Astrocyte (in vitro differentiated cells and primary cell): ENCODE results near the gene TRIML1. TPM values are rescaled to one million over a fixed set of nuclear protein-coding genes. Genes with fewer than 3 reads are reported as not detected.
"Not testable (repeated sequence)": the region's sequence is repeated elsewhere in the genome, so short reads cannot be mapped to it uniquely, and the experiment has no call there.

ENCODE experiments used
- DNase-seq: peaks from one replicate; pipeline ENCODE4 v3.0.0-alpha.2; 2010; ENCODE audit warnings: low read depth
- FAIRE-seq: peaks from 2 replicates; lab custom pipeline; 2011; peaks lifted over from hg19 to GRCh38; lab: Jason Lieb, UNC
- H2AFZ ChIP-seq: 2 replicates; pipeline ENCODE4 v1.6.0; 2012; ENCODE audit warnings: low read depth, low read length, inconsistent platforms
- H3K27ac ChIP-seq: 2 replicates; pipeline ENCODE4 v1.5.1; 2011; ENCODE audit warnings: low read depth, low read length, inconsistent platforms
- H3K27me3 ChIP-seq: 2 replicates; pipeline ENCODE4 v1.6.0; 2011; ENCODE audit warnings: low read length, inconsistent platforms; ENCODE audit not compliant: insufficient read depth
- H3K36me3 ChIP-seq: 2 replicates; pipeline ENCODE4 v1.5.1; 2011; ENCODE audit warnings: low read length, inconsistent platforms; ENCODE audit not compliant: insufficient read depth
- H3K4me1 ChIP-seq: 2 replicates; pipeline ENCODE4 v1.5.1; 2011; ENCODE audit warnings: low read length, inconsistent platforms; ENCODE audit not compliant: insufficient read depth
- H3K4me2 ChIP-seq: 2 replicates; pipeline ENCODE4 v1.6.0; 2012; ENCODE audit warnings: low read length, inconsistent platforms
- H3K4me3 ChIP-seq: 2 replicates; pipeline ENCODE4 v1.5.1; 2011; ENCODE audit warnings: low read depth, mild to moderate bottlenecking, low read length, inconsistent platforms; ENCODE audit not compliant: insufficient read depth
- H3K79me2 ChIP-seq: 2 replicates; pipeline ENCODE4 v1.6.0; 2012; ENCODE audit warnings: mild to moderate bottlenecking, low read length, inconsistent platforms; ENCODE audit not compliant: insufficient read depth
- H3K9ac ChIP-seq: 2 replicates; pipeline ENCODE4 v1.6.0; 2012; ENCODE audit warnings: mild to moderate bottlenecking, low read length, inconsistent platforms
- H3K9me3 ChIP-seq: 2 replicates; pipeline ENCODE4 v1.5.1; 2012; ENCODE audit warnings: low read depth, mild to moderate bottlenecking, low read length, inconsistent platforms; ENCODE audit not compliant: insufficient read depth
- H4K20me1 ChIP-seq: 2 replicates; pipeline ENCODE4 v1.6.0; 2012; ENCODE audit warnings: low read length, inconsistent platforms; ENCODE audit not compliant: insufficient read depth
- H3K27ac Mint-ChIP-seq: one replicate; pipeline ENCODE4 v1.8.0; 2021; ENCODE audit warnings: mild to moderate bottlenecking, mixed read lengths; ENCODE audit not compliant: unreplicated experiment
- H3K27me3 Mint-ChIP-seq: one replicate; pipeline ENCODE4 v1.8.0; 2021; ENCODE audit warnings: low read depth, mixed read lengths; ENCODE audit not compliant: unreplicated experiment
- H3K36me3 Mint-ChIP-seq: one replicate; pipeline ENCODE4 v1.8.0; 2021; ENCODE audit warnings: low read depth, mixed read lengths; ENCODE audit not compliant: unreplicated experiment
- H3K4me1 Mint-ChIP-seq: one replicate; pipeline ENCODE4 v1.8.0; 2021; ENCODE audit warnings: low read depth, mixed read lengths; ENCODE audit not compliant: unreplicated experiment
- H3K4me3 Mint-ChIP-seq: one replicate; pipeline ENCODE4 v1.8.0; 2021; ENCODE audit warnings: mild to moderate bottlenecking, moderate library complexity, mixed read lengths; ENCODE audit not compliant: unreplicated experiment
- H3K9me3 Mint-ChIP-seq: one replicate; pipeline ENCODE4 v1.8.0; 2021; ENCODE audit warnings: mild to moderate bottlenecking, mixed read lengths; ENCODE audit not compliant: unreplicated experiment
- CTCF ChIP-seq: IDR thresholded peaks from 2 replicates; pipeline ENCODE4 v1.5.1; 2011; ENCODE audit warnings: low read depth, mild to moderate bottlenecking, inconsistent platforms, low read length, moderate library complexity; ENCODE audit not compliant: insufficient read depth
- EZH2 ChIP-seq: IDR thresholded peaks from 2 replicates; pipeline ENCODE4 v1.6.1; 2012; ENCODE audit warnings: mild to moderate bottlenecking, low read length, inconsistent platforms; ENCODE audit not compliant: insufficient read depth
- total RNA-seq: library from RNA; stranded (reverse); gene quantifications from 2 replicates; pipeline ENCODE4 v1.2.1, GENCODE V29; 2021

Gene TRIML1
- total RNA-seq, 1 donor from 2014 or later: not detected

DNA sequence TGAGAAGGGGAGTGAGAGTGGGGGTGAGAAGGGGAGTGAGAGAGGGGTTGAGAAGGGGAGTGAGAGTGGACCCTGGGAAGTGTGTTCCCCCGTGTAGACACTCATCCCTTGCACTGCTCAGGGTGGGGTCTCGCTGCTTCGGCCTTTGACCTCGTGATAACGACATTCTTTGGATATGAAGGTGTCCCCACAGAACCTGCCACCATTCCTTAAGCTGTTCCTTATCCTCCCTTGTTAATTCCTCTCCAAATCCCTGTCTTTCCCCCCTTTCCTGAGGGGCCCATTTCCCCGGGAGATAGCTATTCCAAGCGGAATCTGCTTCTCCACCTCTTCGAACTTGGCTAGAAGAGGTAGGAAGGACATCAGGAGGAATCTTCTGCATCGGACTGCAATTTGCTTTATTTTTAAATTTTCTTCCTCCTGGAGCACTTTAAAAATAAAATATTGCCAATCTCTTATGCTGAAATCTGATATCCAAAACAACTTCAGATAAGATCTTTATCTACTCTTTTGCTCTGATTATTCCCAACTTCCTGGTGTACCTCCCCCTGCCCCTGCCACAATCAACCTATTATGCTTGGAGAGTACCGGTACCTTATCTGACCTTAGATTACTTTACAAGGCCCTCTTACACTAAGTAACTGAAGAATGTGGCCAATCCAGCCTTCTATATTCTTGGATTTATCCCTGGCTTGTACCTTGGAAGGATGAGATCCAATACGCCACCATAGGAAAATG lies 15.6 kb downstream of the TRIML1 start:
- Mint-ChIP-seq H3K27me3 (no peaks in the 10 kb centered on the region), H3K27ac (no peak overlapping the region), H3K4me3 (no peak overlapping the region), H3K36me3 (no peaks in the 10 kb centered on the region), H3K4me1 (no peaks in the 10 kb centered on the region), H3K9me3 (peaks cover 8% of the 10 kb centered on the region)
- no peak overlapping the region for H3K9ac ChIP-seq
- H3K4me1 ChIP-seq: no peaks in the 10 kb centered on the region
- no peak overlapping the region for H2AFZ ChIP-seq
- FAIRE-seq (no peak), DNase-seq (no peak)
- H3K27me3 ChIP-seq: no peaks in the 10 kb centered on the region
- TF ChIP-seq EZH2 (no peak), CTCF (no peak)
- H3K4me2 ChIP-seq: no peak overlapping the region
- H4K20me1 ChIP-seq: no peaks in the 10 kb centered on the region
- H3K79me2 ChIP-seq: no peaks in the 10 kb centered on the region
- H3K9me3 ChIP-seq: peaks cover 3% of the 10 kb centered on the region
- no peak overlapping the region for H3K4me3 ChIP-seq
- no peak overlapping the region for H3K27ac ChIP-seq
- H3K36me3 ChIP-seq: no peaks in the 10 kb centered on the region

GRCh38 chr4:188158336-188158735 lies 19.1 kb downstream of the TRIML1 start:
- H3K27me3 ChIP-seq: no peaks in the 10 kb centered on the region
- no peaks in the 10 kb centered on the region for H4K20me1 ChIP-seq
- H3K9me3 ChIP-seq: peaks cover 3% of the 10 kb centered on the region
- no peaks in the 10 kb centered on the region for H3K36me3 ChIP-seq
- Mint-ChIP-seq H3K27ac (no peak overlapping the region), H3K27me3 (no peaks in the 10 kb centered on the region), H3K4me1 (no peaks in the 10 kb centered on the region), H3K9me3 (peaks cover 8% of the 10 kb centered on the region), H3K4me3 (no peak overlapping the region), H3K36me3 (no peaks in the 10 kb centered on the region)
- TF ChIP-seq CTCF (no peak), EZH2 (no peak)
- no peak overlapping the region for H3K27ac ChIP-seq
- DNase-seq (no peak), FAIRE-seq (no peak)
- H3K79me2 ChIP-seq: no peaks in the 10 kb centered on the region
- no peak overlapping the region for H3K4me2 ChIP-seq
- H3K4me1 ChIP-seq: no peaks in the 10 kb centered on the region
- no peak overlapping the region for H3K4me3 ChIP-seq
- no peak overlapping the region for H3K9ac ChIP-seq
- no peak overlapping the region for H2AFZ ChIP-seq

DNA sequence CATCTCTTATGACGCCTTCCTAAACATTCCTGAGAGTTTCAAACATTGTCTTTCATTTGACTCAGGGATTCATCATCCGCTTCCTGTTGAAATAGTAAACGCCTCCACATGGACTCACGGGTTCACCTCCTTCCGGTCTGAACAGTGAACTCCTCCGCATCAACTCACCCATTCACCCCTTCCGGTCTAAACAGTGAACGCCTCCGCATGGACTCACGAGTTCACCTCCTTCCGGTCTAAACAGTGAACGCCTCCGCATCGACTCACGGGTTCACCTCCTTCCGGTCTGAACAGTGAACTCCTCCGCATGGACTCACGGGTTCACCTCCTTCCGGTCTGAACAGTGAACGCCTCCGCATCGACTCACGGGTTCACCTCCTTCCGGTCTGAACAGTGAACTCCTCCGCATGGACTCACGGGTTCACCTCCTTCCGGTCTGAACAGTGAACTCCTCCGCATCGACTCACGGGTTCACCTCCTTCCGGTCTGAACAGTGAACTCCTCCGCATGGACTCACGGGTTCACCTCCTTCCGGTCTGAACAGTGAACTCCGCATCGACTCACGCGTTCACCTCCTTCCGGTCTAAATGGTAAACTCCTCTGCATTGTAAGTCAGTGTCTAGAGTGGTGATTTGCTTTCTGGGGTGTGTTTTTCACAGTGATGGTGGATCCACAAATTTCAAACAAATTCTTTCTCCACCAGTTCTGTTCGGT lies 20.4 kb downstream of the TRIML1 start:
- not testable (repeated sequence) for H3K27ac Mint-ChIP-seq, H3K79me2 ChIP-seq, H3K36me3 ChIP-seq, H2AFZ ChIP-seq, H3K27me3 Mint-ChIP-seq, H3K27ac ChIP-seq, H3K9ac ChIP-seq, H3K4me3 ChIP-seq, H3K9me3 Mint-ChIP-seq, H3K4me1 Mint-ChIP-seq, H3K4me1 ChIP-seq, H3K4me2 ChIP-seq, DNase-seq, H3K4me3 Mint-ChIP-seq, FAIRE-seq, H4K20me1 ChIP-seq, H3K9me3 ChIP-seq, H3K27me3 ChIP-seq, H3K36me3 Mint-ChIP-seq
